Measurements from ENCODE around the gene CTNNA3. TPM values are rescaled to one million over a fixed set of nuclear protein-coding genes. Genes with fewer than 3 reads are reported as not detected.

CTNNA3 gene
- total and polyA plus RNA-seq, 2 donors (not counting 1 experiment from before 2014, with no cell fraction given) = not detected

- DNase-seq (ENCODE audit: low read depth in 2 of 2) = no peak
- TF ChIP-seq EZH2 (IDR thresholded peaks at IDR 0.05; ENCODE audit: low read length, missing control alignments) = no peak
- TF ChIP-seq, protein P1, sequence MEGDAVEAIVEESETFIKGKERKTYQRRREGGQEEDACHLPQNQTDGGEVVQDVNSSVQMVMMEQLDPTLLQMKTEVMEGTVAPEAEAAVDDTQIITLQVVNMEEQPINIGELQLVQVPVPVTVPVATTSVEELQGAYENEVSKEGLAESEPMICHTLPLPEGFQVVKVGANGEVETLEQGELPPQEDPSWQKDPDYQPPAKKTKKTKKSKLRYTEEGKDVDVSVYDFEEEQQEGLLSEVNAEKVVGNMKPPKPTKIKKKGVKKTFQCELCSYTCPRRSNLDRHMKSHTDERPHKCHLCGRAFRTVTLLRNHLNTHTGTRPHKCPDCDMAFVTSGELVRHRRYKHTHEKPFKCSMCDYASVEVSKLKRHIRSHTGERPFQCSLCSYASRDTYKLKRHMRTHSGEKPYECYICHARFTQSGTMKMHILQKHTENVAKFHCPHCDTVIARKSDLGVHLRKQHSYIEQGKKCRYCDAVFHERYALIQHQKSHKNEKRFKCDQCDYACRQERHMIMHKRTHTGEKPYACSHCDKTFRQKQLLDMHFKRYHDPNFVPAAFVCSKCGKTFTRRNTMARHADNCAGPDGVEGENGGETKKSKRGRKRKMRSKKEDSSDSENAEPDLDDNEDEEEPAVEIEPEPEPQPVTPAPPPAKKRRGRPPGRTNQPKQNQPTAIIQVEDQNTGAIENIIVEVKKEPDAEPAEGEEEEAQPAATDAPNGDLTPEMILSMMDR (conservative IDR thresholded peaks at IDR 0.05 in 1 of 2, IDR thresholded peaks at IDR 0.05 in 1 of 2; ENCODE audit: low read depth in 1 of 2, low read length in 2 of 2) = no peak
- no peaks in the 10 kb centered on the region for H4K20me1 ChIP-seq (ENCODE audit: control insufficient read depth, extremely low read depth, insufficient read depth, low read length)
Measured at GRCh38 chr10:66931949-66932343, 764.0 kb downstream of the CTNNA3 start.

GRCh38 chr10:66931340-66931948 is 764.6 kb downstream of the CTNNA3 start:
- Histone ChIP-seq H3K4me1 (ENCODE audit: control insufficient read depth, extremely low read depth, insufficient read depth, low read length) (no peaks in the 10 kb centered on the region), H3K79me2 (ENCODE audit: control insufficient read depth, insufficient read depth, low read length) (no peaks in the 10 kb centered on the region), H3K27ac (ENCODE audit: insufficient read depth, low read length) (no peak overlapping the region), H3K27me3 (ENCODE audit: control insufficient read depth, insufficient read depth, low read length) (peaks cover 5% of the 10 kb centered on the region), H3K9ac (ENCODE audit: insufficient read depth, low read length) (no peak overlapping the region), H4K20me1 (ENCODE audit: control insufficient read depth, extremely low read depth, insufficient read depth, low read length) (no peaks in the 10 kb centered on the region), H3K4me2 (ENCODE audit: extremely low read depth, insufficient read depth, low read length) (no peak overlapping the region), H2AFZ (ENCODE audit: low read length) (no peak overlapping the region), H3K4me3 (replicated peaks in 1 of 4; ENCODE audit: control extremely low read depth in 1 of 4, insufficient read depth in 1 of 4, low read depth in 3 of 4, low read length in 4 of 4) (no peak overlapping the region), H3K36me3 (ENCODE audit: control insufficient read depth, insufficient read depth, low read length) (no peaks in the 10 kb centered on the region), H3K9me3 (ENCODE audit: control insufficient read depth, insufficient read depth, low read depth, low read length) (no peaks in the 10 kb centered on the region)
- no peak for TF ChIP-seq EZH2 (IDR thresholded peaks at IDR 0.05; ENCODE audit: low read length, missing control alignments)
- TF ChIP-seq, protein P1 (conservative IDR thresholded peaks at IDR 0.05 in 1 of 2, IDR thresholded peaks at IDR 0.05 in 1 of 2; ENCODE audit: low read depth in 1 of 2, low read length in 2 of 2) = peak; percentile 76 to 82
- peak; percentile 56 to 85 for DNase-seq (ENCODE audit: low read depth in 2 of 2)

More at GRCh38 chr10:66931949-66932343, 764.0 kb downstream of the CTNNA3 start:
- H3K9ac ChIP-seq (ENCODE audit: insufficient read depth, low read length) = no peak overlapping the region
- H3K4me2 ChIP-seq (ENCODE audit: extremely low read depth, insufficient read depth, low read length) = no peak overlapping the region
- H2AFZ ChIP-seq (ENCODE audit: low read length) = no peak overlapping the region
- peaks cover 5% of the 10 kb centered on the region for H3K27me3 ChIP-seq (ENCODE audit: control insufficient read depth, insufficient read depth, low read length)
- no peak overlapping the region for H3K27ac ChIP-seq (ENCODE audit: insufficient read depth, low read length)
- H3K36me3 ChIP-seq (ENCODE audit: control insufficient read depth, insufficient read depth, low read length) = no peaks in the 10 kb centered on the region
- H3K79me2 ChIP-seq (ENCODE audit: control insufficient read depth, insufficient read depth, low read length) = no peaks in the 10 kb centered on the region
- H3K4me3 ChIP-seq (replicated peaks in 1 of 4; ENCODE audit: control extremely low read depth in 1 of 4, insufficient read depth in 1 of 4, low read depth in 3 of 4, low read length in 4 of 4) = no peak overlapping the region
- no peaks in the 10 kb centered on the region for H3K9me3 ChIP-seq (ENCODE audit: control insufficient read depth, insufficient read depth, low read depth, low read length)
- no peaks in the 10 kb centered on the region for H3K4me1 ChIP-seq (ENCODE audit: control insufficient read depth, extremely low read depth, insufficient read depth, low read length)

GRCh38 chr10:66929375-66929774 is 766.6 kb downstream of the CTNNA3 start:
- peaks cover 5% of the 10 kb centered on the region for H3K27me3 ChIP-seq (ENCODE audit: control insufficient read depth, insufficient read depth, low read length)
- no peak overlapping the region for H2AFZ ChIP-seq (ENCODE audit: low read length)
- no peaks in the 10 kb centered on the region for H3K4me1 ChIP-seq (ENCODE audit: control insufficient read depth, extremely low read depth, insufficient read depth, low read length)
- H3K4me2 ChIP-seq (ENCODE audit: extremely low read depth, insufficient read depth, low read length) = no peak overlapping the region
- TF ChIP-seq, protein P1 (conservative IDR thresholded peaks at IDR 0.05 in 1 of 2, IDR thresholded peaks at IDR 0.05 in 1 of 2; ENCODE audit: low read depth in 1 of 2, low read length in 2 of 2) = no peak
- TF ChIP-seq EZH2 (IDR thresholded peaks at IDR 0.05; ENCODE audit: low read length, missing control alignments) = no peak
- no peak for DNase-seq (ENCODE audit: low read depth in 2 of 2)
- H3K36me3 ChIP-seq (ENCODE audit: control insufficient read depth, insufficient read depth, low read length) = no peaks in the 10 kb centered on the region
- no peaks in the 10 kb centered on the region for H3K9me3 ChIP-seq (ENCODE audit: control insufficient read depth, insufficient read depth, low read depth, low read length)
- H3K4me3 ChIP-seq (replicated peaks in 1 of 4; ENCODE audit: control extremely low read depth in 1 of 4, insufficient read depth in 1 of 4, low read depth in 3 of 4, low read length in 4 of 4) = no peak overlapping the region
- no peak overlapping the region for H3K9ac ChIP-seq (ENCODE audit: insufficient read depth, low read length)
- H3K27ac ChIP-seq (ENCODE audit: insufficient read depth, low read length) = no peak overlapping the region
- no peaks in the 10 kb centered on the region for H4K20me1 ChIP-seq (ENCODE audit: control insufficient read depth, extremely low read depth, insufficient read depth, low read length)
- H3K79me2 ChIP-seq (ENCODE audit: control insufficient read depth, insufficient read depth, low read length) = no peaks in the 10 kb centered on the region
